ENCODE measurements around the gene ST8SIA5. TPM values are rescaled to one million over a fixed set of nuclear protein-coding genes. Genes with fewer than 3 reads are reported as not detected.

The ST8SIA5 gene
- total and polyA plus RNA-seq, 2 donors (not counting 3 experiments of a cell fraction or from before 2014, with no cell fraction given), result 0.25 to 0.62 TPM

GRCh38 chr18:46641917-46642316 is 114.9 kb downstream of the ST8SIA5 start:
- Histone ChIP-seq H4K20me1 (replicated peaks; ENCODE audit: control insufficient read depth, extremely low read depth, insufficient read depth, low read length) (no peaks in the 10 kb centered on the region), H3K4me3 (replicated peaks in 1 of 3; ENCODE audit: insufficient read depth in 1 of 3, low read depth in 1 of 3, low read length in 3 of 3) (no peak overlapping the region), H3K9me1 (replicated peaks; ENCODE audit: control insufficient read depth, extremely low read depth, insufficient read depth, low read length) (no peaks in the 10 kb centered on the region), H3K27ac (ENCODE audit: insufficient read depth, low read depth, low read length) (no peak overlapping the region), H3K4me1 (ENCODE audit: control insufficient read depth, extremely low read depth, insufficient read depth, low read length) (no peaks in the 10 kb centered on the region), H3K27me3 (ENCODE audit: control insufficient read depth in 2 of 2, insufficient read depth in 2 of 2, low read length in 2 of 2) (no peaks in the 10 kb centered on the region), H3K9me3 (replicated peaks; ENCODE audit: control insufficient read depth, insufficient read depth, low read length) (no peaks in the 10 kb centered on the region), H2AFZ (ENCODE audit: low read depth, low read length) (no peak overlapping the region), H3K79me2 (ENCODE audit: control insufficient read depth, insufficient read depth, low read length) (no peaks in the 10 kb centered on the region), H3K36me3 (ENCODE audit: control insufficient read depth in 2 of 2, extremely low read depth in 1 of 2, insufficient read depth in 2 of 2, low read length in 2 of 2) (no peaks in the 10 kb centered on the region), H3K4me2 (ENCODE audit: insufficient read depth, low read length) (no peak overlapping the region), H3K9ac (replicated peaks; ENCODE audit: extremely low read depth, insufficient read depth, low read length) (no peak overlapping the region)
- intact Hi-C loops (cut with micrococcal nuclease), result no loop called here
- no peak for DNase-seq (ENCODE audit: low read depth, low spot score)
- no peak for FAIRE-seq
- POLR2A ChIA-PET, result no interaction called here
- CTCF ChIA-PET, result interaction anchor here (0.6 to 1.0 kb wide), 2 partner anchors 16 to 1981 kb away, joined by 3 read pairs; no protein-coding TSS in a partner anchor
- TF ChIP-seq POLR2AphosphoS5 (IDR thresholded peaks at IDR 0.05; ENCODE audit: insufficient read depth, low read depth, low read length), result no peak
- TF ChIP-seq EZH2 (IDR thresholded peaks at IDR 0.05; ENCODE audit: borderline replicate concordance, low read depth, low read length, severe bottlenecking), result no peak
- no peak for TF ChIP-seq FOS (IDR thresholded peaks at IDR 0.05; ENCODE audit: borderline replicate concordance, insufficient read depth, low read length)
- TF ChIP-seq JUN (IDR thresholded peaks at IDR 0.05; ENCODE audit: borderline replicate concordance, insufficient read depth, insufficient read length, low read depth), result no peak
- no peak for TF ChIP-seq CTCF (IDR thresholded peaks at IDR 0.05; ENCODE audit: extremely low read depth in 1 of 2, insufficient read depth in 1 of 2, low read depth in 1 of 2, low read length in 2 of 2)
- TF ChIP-seq MYC (IDR thresholded peaks at IDR 0.05; ENCODE audit: low read depth, low read length), result no peak
- TF ChIP-seq GATA2 (IDR thresholded peaks at IDR 0.05; ENCODE audit: insufficient read depth, insufficient read length, low read depth, low read length), result no peak
- no peak for TF ChIP-seq POLR2A (IDR thresholded peaks at IDR 0.05; ENCODE audit: low read depth, low read length)
- no peak for TF ChIP-seq MAX (IDR thresholded peaks at IDR 0.05; ENCODE audit: insufficient read depth, insufficient read length)
- no TSS peak for BruUV-seq (replicated peaks)
- dilution Hi-C loops (cut with MboI; ENCODE audit: extremely low pct_ligation_motif_present, low sequenced_read_pairs), result no loop called here

Measured in endothelial cell of umbilical vein (primary cell).